ENCODE measurements around the gene ZFAND2A. TPM values are rescaled to one million over a fixed set of nuclear protein-coding genes. Genes with fewer than 3 reads are reported as not detected.
A peak's percentile ranks its signal among the peaks of the same experiment; 100 is the strongest.
"Not testable (repeated sequence)": the region's sequence is repeated elsewhere in the genome, so short reads cannot be mapped to it uniquely, and the experiment has no call there.

The ZFAND2A gene
- total RNA-seq, 2 experiments from 2014 or later = 22.0 to 23.6 TPM

DNA sequence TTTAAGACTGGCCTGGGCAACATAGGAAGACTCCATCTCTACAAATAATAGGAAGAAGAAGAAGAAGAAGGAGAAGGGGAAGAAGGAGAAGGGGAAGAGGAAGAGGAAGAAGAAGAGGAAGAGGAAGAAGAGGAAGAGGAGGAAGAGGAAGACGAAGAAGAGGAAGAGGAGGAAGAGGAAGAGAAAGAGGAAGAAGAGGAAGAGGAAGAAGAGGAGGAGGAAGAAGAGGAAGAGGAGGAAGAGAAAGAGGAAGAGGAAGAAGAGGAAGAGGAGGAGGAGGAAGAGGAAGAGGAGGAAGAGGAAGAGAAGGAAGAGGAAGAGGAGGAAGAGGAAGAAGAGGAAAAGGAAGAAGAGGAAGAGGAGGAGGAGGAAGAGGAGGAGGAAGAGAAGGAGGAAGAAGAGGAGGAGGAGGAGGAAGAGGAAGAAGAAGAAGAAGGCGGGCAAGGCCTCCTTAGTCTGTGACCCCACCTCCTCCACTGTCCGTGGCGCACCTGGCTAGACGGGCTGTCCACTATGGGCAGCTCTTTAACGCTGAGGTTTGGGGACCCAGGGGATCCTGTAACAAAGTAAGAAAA is 28.8 kb upstream of the ZFAND2A start:
- Mint-ChIP-seq H3K27me3 (peaks cover 65% of the 10 kb centered on the region), H3K9me3 (no peaks in the 10 kb centered on the region), H3K4me1 (peaks cover 9% of the 10 kb centered on the region), H3K27ac (no peak overlapping the region), H3K4me3 (no peak overlapping the region), H3K36me3 (no peaks in the 10 kb centered on the region)
- DNase-seq = no peak

DNA sequence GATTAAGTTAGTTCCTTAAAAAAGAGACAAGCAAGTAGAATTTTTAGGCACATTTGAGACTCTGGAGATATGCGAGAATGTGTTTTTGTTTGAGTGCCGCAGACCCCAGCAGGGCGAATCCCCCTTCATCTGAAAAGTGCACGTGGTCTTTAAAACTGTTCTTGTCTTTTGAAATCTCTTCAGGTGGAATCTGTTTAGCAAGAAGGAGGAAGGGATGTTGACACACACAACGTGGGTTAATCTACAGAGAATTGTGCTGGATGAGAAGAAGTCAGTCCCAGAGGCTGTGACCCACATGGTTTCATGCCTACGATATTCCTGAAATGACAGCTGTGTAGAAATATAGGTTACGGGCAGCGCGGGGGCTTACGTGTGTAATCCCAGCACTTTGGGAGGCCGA is 27.1 kb upstream of the ZFAND2A start:
- Mint-ChIP-seq H3K36me3 (no peaks in the 10 kb centered on the region), H3K27ac (no peak overlapping the region), H3K27me3 (peaks cover 64% of the 10 kb centered on the region), H3K9me3 (no peaks in the 10 kb centered on the region), H3K4me3 (no peak overlapping the region), H3K4me1 (peaks cover 5% of the 10 kb centered on the region)
- no peak for DNase-seq

DNA sequence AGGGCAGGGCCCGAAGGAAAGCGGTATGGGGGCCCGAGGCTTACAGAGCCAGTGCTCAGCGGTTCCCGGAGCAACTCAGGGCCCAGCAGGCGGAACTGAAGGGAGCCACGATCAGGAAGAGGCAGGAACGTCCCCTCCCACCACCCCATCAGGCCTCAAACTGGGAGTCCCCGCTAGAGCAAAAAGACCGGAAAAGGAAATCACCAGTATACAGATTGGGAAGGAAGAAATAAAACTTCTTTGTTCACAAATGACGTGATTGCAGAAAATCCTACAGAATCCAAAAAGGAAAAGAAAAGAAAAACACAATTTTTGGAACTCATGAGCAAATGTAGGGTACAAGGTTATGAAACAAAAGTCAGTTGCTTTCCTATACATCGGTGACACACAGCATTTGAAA is 21.6 kb upstream of the ZFAND2A start:
- Mint-ChIP-seq H3K27me3 (peaks cover 66% of the 10 kb centered on the region), H3K27ac (no peak overlapping the region), H3K9me3 (peaks cover 2% of the 10 kb centered on the region), H3K4me3 (no peak overlapping the region), H3K36me3 (no peaks in the 10 kb centered on the region), H3K4me1 (peaks cover 6% of the 10 kb centered on the region)
- DNase-seq = no peak

DNA sequence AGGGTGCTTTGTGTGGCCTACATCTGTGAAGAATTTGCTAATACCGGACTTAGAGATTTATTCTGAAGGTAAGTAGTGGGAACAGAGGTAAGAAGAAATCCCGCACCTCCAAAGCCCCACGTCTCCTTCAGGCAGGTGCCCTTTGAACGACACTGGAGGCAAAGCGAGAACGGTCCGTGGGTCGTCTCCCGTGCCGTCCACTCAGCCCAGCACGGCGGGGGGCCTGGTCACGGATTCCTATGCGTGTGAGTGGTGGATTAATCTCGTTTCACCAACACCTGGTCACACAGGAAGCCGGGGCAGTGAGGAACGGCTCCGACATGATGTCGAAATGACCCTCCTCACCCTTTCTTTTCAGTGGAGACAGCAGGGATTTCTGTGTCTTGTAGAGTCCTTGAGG is 21.0 kb upstream of the ZFAND2A start:
- peaks cover 60% of the 10 kb centered on the region for H3K27me3 Mint-ChIP-seq
- no peak for DNase-seq
- H3K36me3 Mint-ChIP-seq = no peaks in the 10 kb centered on the region
- no peak overlapping the region for H3K4me3 Mint-ChIP-seq
- peaks cover 2% of the 10 kb centered on the region for H3K9me3 Mint-ChIP-seq
- H3K4me1 Mint-ChIP-seq = peaks cover 12% of the 10 kb centered on the region
- H3K27ac Mint-ChIP-seq = no peak overlapping the region

DNA sequence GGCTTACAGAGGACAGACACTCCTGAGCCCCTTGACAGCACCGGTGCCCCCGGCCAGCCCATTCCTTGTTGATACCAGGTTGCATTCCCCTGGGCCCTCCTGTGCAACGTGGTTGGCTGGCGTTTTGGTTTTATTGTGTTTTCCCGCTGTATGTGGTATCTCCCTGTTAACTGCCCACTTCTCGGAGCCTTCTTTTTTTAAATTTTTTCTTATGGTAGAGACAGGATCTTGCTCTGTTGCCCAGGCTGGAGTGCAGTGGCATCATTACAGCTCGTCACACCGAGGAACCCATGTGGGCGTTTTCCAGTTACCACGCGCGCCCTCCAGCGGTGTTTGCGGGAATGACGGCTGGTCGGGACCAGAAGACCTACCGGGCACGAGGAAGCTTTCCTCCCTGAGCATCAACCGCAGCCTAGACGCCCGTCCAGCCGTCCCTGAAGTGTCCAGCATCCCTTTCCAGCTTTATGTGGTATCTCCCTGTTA is 16.9 kb upstream of the ZFAND2A start:
- Mint-ChIP-seq H3K4me1 (peaks cover 12% of the 10 kb centered on the region), H3K27ac (peak overlapping the region; percentile 71), H3K9me3 (peaks cover 2% of the 10 kb centered on the region), H3K27me3 (peaks cover 38% of the 10 kb centered on the region), H3K36me3 (no peaks in the 10 kb centered on the region), H3K4me3 (peak overlapping the region; percentile 32)
- DNase-seq = peak; percentile 82

DNA sequence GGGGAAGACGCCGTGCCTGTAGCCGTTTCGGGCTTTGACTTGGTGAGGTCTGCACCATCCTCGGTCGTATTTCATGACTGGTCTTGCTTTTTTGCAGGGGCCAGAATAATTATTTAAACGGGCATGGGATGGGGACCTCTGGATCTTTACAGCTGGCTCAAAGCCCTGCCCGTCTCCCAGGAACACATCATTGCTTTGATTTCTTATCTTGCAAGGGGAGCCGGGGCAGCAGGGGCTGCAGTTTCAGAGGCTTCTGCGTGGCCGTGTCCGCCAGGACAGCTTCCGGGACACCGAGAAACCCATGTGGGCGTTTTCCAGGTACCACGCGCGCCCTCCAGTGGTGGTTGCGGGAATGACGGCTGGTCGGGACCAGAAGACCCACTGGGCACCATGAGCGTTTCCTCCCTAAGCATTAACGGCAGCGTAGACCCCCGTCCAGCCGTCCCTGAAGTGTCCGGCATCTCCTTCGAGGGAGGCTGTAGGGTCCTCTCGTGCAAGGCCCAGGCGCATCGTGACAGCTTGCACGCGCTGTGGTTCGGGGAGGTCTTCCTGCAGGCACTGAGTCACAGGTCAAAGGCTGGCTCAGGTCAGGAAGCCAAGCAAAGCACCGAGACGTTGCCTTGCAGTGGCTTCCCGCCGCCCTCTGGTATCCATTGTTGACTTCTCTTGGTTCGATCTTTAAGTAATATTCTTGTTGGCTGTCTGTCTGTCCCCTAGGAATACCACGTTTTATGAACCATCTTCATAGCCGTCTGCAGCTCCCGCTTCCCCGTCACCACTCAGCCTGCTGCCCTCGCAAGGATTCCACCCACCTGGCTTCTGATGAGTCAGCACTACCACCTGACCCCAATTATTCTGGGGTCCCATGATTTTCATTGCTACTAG is 16.2 kb upstream of the ZFAND2A start:
- Mint-ChIP-seq H3K4me1 (peaks cover 12% of the 10 kb centered on the region), H3K27me3 (peaks cover 31% of the 10 kb centered on the region), H3K9me3 (peaks cover 2% of the 10 kb centered on the region), H3K36me3 (no peaks in the 10 kb centered on the region), H3K4me3 (peak overlapping the region; percentile 52), H3K27ac (peak overlapping the region; percentile 72)
- DNase-seq = peak; percentile 82

DNA sequence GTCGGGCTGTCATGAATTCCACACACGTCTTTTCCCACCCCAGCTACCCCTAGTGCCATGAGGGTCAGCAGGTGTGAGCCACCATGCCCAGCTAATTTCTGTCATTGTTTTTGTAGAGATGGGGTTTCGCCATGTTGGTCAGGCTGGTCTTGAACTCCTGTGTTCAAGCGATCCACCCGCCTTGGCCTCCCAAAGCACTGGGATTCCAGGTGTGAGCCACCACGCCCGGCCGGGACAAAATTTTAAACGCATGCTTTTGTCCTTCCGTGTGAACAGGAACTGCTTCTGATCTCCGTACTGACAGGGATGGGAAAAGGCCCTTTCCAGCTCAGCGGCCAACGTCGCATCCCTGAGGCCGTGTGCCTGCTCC is 15.6 kb upstream of the ZFAND2A start:
- Mint-ChIP-seq H3K27me3 (peaks cover 25% of the 10 kb centered on the region), H3K4me3 (peak overlapping the region; percentile 52), H3K36me3 (no peaks in the 10 kb centered on the region), H3K9me3 (peaks cover 2% of the 10 kb centered on the region), H3K4me1 (peaks cover 12% of the 10 kb centered on the region), H3K27ac (no peak overlapping the region)
- DNase-seq = no peak

DNA sequence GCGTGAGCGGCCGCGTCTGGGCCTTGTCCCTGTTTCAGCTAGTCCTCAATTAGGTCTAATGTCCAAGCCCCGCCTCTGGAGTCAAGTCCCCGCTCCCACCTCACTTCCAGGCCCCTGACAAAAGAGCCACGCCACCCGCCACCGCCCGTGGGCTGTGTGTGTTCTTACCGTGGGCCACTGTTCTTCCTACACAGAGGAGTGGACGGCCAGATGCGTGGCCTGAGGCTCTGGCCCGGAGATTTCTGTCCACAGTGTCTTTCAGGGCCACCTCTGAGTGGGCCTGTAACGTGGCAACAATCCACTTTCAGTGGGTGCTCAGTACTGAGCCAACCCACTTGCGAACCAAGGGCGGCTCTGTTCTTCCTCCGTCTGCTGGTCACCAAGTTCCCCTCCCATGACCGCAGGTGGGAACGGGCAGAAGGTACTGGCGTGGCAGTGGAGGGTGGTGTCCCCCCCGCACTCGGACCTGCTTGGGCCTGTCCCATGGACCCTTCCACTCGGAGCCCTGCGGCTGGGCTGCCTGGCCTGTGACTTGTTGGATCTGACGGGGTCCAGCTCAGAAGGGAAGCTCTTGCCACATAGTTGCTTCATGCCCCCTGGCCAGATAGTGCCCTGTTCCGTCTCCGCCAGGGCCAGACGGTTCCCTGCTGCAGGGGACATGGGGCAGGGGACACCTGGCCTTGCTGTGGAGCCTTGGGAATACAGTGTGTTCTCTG is 15.0 kb upstream of the ZFAND2A start:
- H3K27ac Mint-ChIP-seq = no peak overlapping the region
- peaks cover 13% of the 10 kb centered on the region for H3K4me1 Mint-ChIP-seq
- peaks cover 22% of the 10 kb centered on the region for H3K27me3 Mint-ChIP-seq
- peaks cover 2% of the 10 kb centered on the region for H3K9me3 Mint-ChIP-seq
- DNase-seq = no peak
- H3K36me3 Mint-ChIP-seq = no peaks in the 10 kb centered on the region
- H3K4me3 Mint-ChIP-seq = no peak overlapping the region

DNA sequence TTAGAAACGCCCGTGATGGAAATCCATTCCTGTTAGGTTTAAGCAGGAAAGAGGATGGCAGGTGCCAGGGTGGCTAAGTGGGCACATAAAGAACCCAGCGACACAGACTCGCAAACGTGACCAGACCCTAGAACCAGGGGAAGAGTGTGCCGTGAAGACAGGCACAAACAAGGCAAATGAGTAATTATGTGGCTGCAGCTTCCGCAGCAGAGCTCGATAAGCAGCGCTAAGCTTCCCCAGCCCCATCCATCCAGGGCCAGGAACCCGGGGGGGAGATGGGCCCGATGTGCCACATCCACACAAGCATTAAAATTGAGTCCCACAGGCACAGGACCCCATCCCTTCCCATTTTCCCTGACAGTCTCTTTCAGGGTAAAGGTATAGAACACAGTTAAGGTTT is 14.0 kb upstream of the ZFAND2A start:
- H3K27ac Mint-ChIP-seq = no peak overlapping the region

DNA sequence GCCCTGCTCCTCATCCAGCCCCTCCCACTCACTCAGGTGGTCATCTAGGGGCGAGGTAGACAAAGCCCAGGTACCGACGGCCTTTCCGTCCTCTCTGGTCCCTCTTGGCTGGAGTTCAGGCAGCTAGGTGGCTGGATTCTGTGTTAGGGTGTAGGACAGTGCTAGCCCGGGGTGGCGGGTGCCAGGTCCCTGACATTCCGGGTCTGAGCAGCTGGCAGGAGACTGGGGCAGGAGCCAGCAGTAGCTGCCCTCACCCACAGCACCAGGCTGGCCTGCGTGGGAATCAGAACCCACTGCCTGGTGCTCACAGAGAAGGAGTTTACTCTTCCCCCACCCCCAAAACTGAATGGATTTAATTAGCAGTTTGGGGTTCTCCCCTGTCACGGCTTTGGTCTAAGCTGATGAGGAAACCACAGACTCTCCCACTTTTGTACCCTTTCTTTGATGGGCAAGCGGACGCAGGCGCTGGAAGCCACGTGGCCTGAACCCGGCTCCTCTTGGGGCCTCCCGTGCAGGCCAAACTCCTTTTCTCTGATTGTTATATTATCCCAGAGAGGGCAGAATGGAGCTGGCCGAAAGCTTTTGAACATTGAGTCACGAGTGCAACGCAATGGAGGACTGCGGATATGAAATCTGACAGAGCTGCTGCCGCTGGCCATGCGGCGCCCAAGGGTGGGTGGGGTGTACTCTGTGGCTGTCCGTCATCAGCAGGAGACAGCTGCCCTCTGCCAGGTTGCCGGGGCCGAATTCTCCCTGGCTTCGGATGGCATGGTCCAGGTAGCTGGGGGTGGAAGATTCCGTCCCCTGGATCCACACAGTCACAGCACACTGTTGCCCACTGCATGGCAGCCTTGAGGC is 12.9 kb upstream of the ZFAND2A start:
- H3K27me3 Mint-ChIP-seq = peaks cover 11% of the 10 kb centered on the region
- peaks cover 5% of the 10 kb centered on the region for H3K36me3 Mint-ChIP-seq
- no peak for DNase-seq
- no peak overlapping the region for H3K27ac Mint-ChIP-seq
- peaks cover 2% of the 10 kb centered on the region for H3K9me3 Mint-ChIP-seq
- H3K4me3 Mint-ChIP-seq = no peak overlapping the region
- H3K4me1 Mint-ChIP-seq = peaks cover 21% of the 10 kb centered on the region

More for the DNA sequence above, 14.0 kb upstream of the ZFAND2A start:
- H3K4me1 Mint-ChIP-seq = peaks cover 21% of the 10 kb centered on the region
- no peak for DNase-seq
- H3K4me3 Mint-ChIP-seq = no peak overlapping the region
- peaks cover 18% of the 10 kb centered on the region for H3K27me3 Mint-ChIP-seq
- peaks cover 2% of the 10 kb centered on the region for H3K9me3 Mint-ChIP-seq
- peaks cover 5% of the 10 kb centered on the region for H3K36me3 Mint-ChIP-seq

DNA sequence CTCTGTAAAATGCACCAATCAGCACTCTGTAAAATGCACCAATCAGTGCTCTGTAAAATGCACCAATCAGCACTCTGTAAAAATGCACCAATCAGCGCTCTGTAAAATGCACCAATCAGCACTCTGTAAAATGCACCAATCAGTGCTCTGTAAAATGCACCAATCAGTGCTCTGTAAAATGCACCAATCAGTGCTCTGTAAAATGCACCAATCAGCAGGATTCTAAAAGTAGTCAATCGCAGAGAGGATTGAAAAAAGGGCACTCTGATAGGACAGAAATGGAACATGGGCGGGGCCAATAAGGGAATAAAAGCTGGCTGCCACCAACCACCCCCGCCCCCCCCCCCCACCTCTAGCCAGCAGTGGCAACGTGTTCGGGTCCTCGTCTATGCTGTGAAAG is 11.5 kb upstream of the ZFAND2A start:
- DNase-seq = peak; percentile 26
- not testable (repeated sequence) for H3K9me3 Mint-ChIP-seq, H3K36me3 Mint-ChIP-seq, H3K27me3 Mint-ChIP-seq, H3K4me3 Mint-ChIP-seq, H3K27ac Mint-ChIP-seq
- peaks cover 16% of the 10 kb centered on the region for H3K4me1 Mint-ChIP-seq

DNA sequence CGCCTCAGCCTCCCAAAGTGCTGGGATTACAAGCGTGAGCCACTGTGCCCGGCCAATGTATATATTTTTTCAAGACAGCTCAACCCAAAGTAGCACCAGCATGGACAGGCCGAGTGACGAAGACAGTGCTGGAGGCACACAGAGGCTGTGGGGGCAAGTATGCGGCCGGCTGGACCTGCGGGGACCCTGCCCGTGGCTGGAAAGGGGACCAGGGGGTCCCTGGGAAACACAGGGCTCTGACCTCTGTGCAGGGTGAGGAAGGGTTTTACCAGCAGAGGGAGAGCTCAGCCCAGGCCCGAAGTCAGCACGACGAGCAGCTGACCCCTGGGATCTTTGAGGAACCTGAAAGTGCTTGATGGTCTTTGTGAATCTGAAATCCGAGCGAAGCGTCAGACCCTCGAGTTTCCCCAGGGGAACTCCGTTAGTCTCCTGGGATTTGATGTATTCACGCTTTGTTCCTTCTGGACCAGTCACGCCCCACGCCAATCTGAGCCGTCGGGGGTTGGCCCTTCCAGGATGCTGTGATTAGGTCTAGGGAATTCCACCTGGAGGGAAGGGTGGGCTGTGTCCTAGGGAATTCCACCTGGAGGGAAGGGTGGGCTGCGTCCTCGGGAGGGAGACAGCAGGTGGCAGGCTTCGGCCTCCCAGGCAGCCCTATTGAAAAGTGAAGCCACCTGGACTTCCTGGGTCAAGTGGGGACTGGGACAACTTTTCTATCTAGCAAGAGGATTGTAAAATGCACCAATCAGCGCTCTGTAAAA is 10.9 kb upstream of the ZFAND2A start:
- H3K36me3 Mint-ChIP-seq = peaks cover 5% of the 10 kb centered on the region
- H3K27ac Mint-ChIP-seq = no peak overlapping the region
- H3K27me3 Mint-ChIP-seq = no peaks in the 10 kb centered on the region
- no peak for DNase-seq
- H3K4me3 Mint-ChIP-seq = no peak overlapping the region
- no peaks in the 10 kb centered on the region for H3K9me3 Mint-ChIP-seq
- H3K4me1 Mint-ChIP-seq = peaks cover 10% of the 10 kb centered on the region

DNA sequence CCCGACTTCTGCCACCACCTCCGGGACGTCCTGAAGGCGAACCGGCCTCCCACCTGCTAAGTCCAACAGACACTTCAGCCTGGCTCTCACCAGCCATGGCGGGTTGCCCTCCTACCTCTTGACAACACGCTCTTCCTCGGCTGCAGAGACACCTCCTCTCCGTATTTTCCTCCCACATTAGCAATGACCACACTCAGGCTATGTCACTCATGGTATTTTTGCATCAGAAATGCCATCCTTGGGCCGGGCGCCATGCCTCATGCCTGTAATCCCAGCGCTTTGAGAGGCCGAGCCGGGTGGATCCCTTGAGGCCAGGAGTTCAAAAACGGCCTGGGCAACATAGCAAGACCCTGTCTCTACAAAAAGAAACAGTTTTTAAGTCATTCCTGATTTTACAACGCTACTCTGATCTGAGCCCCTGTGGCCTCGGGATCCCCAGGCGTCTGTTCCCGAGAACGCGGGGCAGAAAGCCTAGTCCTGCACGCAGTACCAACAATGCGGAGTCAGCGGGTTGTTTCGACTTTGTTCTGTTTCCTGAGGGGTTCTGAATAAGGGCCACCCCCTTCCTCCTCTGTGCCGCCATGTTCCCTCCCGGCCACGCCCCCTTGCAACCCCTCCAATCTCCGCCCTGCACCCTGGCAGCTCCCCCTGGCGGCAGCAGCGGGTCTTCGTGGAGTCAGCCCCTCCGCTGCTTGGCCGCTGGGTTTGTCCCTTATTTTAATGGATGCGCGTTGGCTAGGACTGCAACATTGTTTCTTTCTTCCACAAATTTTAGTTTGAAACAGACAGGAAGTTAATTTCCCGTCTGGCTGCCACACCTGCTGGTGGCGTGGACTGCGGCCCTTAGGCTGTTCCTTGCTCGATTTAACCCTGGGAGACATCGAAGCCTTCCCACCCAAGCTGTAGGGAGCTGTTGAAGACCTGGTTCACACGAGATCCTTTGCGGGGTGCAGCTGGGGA is 9.7 kb upstream of the ZFAND2A start:
- peak overlapping the region; percentile 86 for H3K4me3 Mint-ChIP-seq
- DNase-seq = peak; percentile 96
- peak overlapping the region; percentile 92 for H3K27ac Mint-ChIP-seq
- no peaks in the 10 kb centered on the region for H3K9me3 Mint-ChIP-seq
- H3K27me3 Mint-ChIP-seq = no peaks in the 10 kb centered on the region
- peaks cover 5% of the 10 kb centered on the region for H3K36me3 Mint-ChIP-seq
- peaks cover 10% of the 10 kb centered on the region for H3K4me1 Mint-ChIP-seq

All from activated naive CD8-positive, alpha-beta T cell treated with anti-CD3 and anti-CD28 coated beads for 36 hours (primary cell).